ENCODE data around the gene RAB11FIP4.

The RAB11FIP4 gene

GRCh38 chr17:31566247-31566991 lies 174.9 kb downstream of the RAB11FIP4 start:
- DNase-seq (ENCODE audit: low read depth, low spot score) = no peak

- no peak for DNase-seq (ENCODE audit: low read depth, low spot score)
Observed at GRCh38 chr17:31566992-31567373, 175.5 kb downstream of the RAB11FIP4 start.

GRCh38 chr17:31568121-31568520 lies 176.6 kb downstream of the RAB11FIP4 start:
- DNase-seq (ENCODE audit: low read depth, low spot score) = no peak

GRCh38 chr17:31568539-31568938 lies 177.1 kb downstream of the RAB11FIP4 start:
- no peak for DNase-seq (ENCODE audit: low read depth, low spot score)

- no peak for DNase-seq (ENCODE audit: low read depth, low spot score)
Observed at GRCh38 chr17:31570231-31570630, 178.8 kb downstream of the RAB11FIP4 start.

- no peak for DNase-seq (ENCODE audit: low read depth, low spot score)
Observed at GRCh38 chr17:31570951-31571892, 179.7 kb downstream of the RAB11FIP4 start.

GRCh38 chr17:31572341-31572740 lies 180.9 kb downstream of the RAB11FIP4 start:
- no peak for DNase-seq (ENCODE audit: low read depth, low spot score)

- DNase-seq (ENCODE audit: low read depth, low spot score) = no peak
Observed at GRCh38 chr17:31573047-31573446, 181.6 kb downstream of the RAB11FIP4 start.

- DNase-seq (ENCODE audit: low read depth, low spot score) = no peak
Observed at GRCh38 chr17:31573861-31574260, 182.4 kb downstream of the RAB11FIP4 start.

GRCh38 chr17:31574458-31574857 lies 183.0 kb downstream of the RAB11FIP4 start:
- DNase-seq (ENCODE audit: low read depth, low spot score) = no peak

- no peak for DNase-seq (ENCODE audit: low read depth, low spot score)
Observed at GRCh38 chr17:31575043-31575442, 183.6 kb downstream of the RAB11FIP4 start.

- no peak for DNase-seq (ENCODE audit: low read depth, low spot score)
Observed at GRCh38 chr17:31579265-31579664, 187.8 kb downstream of the RAB11FIP4 start.

- no peak for DNase-seq (ENCODE audit: low read depth, low spot score)
Observed at GRCh38 chr17:31580316-31580705, 188.8 kb downstream of the RAB11FIP4 start.

GRCh38 chr17:31580706-31581490 lies 189.4 kb downstream of the RAB11FIP4 start:
- DNase-seq (ENCODE audit: low read depth, low spot score) = no peak

GRCh38 chr17:31581491-31581890 lies 190.0 kb downstream of the RAB11FIP4 start:
- no peak for DNase-seq (ENCODE audit: low read depth, low spot score)

- no peak for DNase-seq (ENCODE audit: low read depth, low spot score)
Observed at GRCh38 chr17:31582151-31582907, 190.9 kb downstream of the RAB11FIP4 start.

GRCh38 chr17:31583772-31584356 lies 192.4 kb downstream of the RAB11FIP4 start:
- no peak for DNase-seq (ENCODE audit: low read depth, low spot score)

- DNase-seq (ENCODE audit: low read depth, low spot score) = no peak
Observed at GRCh38 chr17:31584438-31585279, 193.2 kb downstream of the RAB11FIP4 start.

- DNase-seq (ENCODE audit: low read depth, low spot score) = no peak
Observed at GRCh38 chr17:31585280-31585630, 193.8 kb downstream of the RAB11FIP4 start.

GRCh38 chr17:31586946-31587345 lies 195.5 kb downstream of the RAB11FIP4 start:
- DNase-seq (ENCODE audit: low read depth, low spot score) = no peak
